ENCODE results near the gene ZMIZ1.

ZMIZ1 gene

GRCh38 chr10:79140085-79140793, 71.5 kb downstream of the ZMIZ1 start:
- Histone ChIP-seq H3K4me2 (ENCODE audit: low read depth, low read length, poor library complexity, severe bottlenecking) (no peak overlapping the region), H3K9me2 (replicated peaks; ENCODE audit: low read depth, low read length) (no peaks in the 10 kb centered on the region), H3K9me3 (ENCODE audit: insufficient read depth, low read depth, low read length) (no peaks in the 10 kb centered on the region), H3K9ac (ENCODE audit: low read depth, low read length, poor library complexity, severe bottlenecking) (peak overlapping the region; percentile 99), H3K36me3 (ENCODE audit: insufficient read depth, low read length) (peaks cover 58% of the 10 kb centered on the region; the same call in 1 of the 2 replicates), H2AFZ (ENCODE audit: low read length) (no peak overlapping the region), H3K4me1 (ENCODE audit: insufficient read depth, low read length, poor library complexity, severe bottlenecking) (peaks cover 96% of the 10 kb centered on the region), H3K4me3 (ENCODE audit: low read length, poor library complexity, severe bottlenecking) (no peak overlapping the region), H4K20me1 (ENCODE audit: insufficient read depth, low read length, poor library complexity, severe bottlenecking) (peaks cover 6% of the 10 kb centered on the region), H3K79me2 (ENCODE audit: insufficient read depth, low read length) (peaks cover 95% of the 10 kb centered on the region), H3K27me3 (ENCODE audit: insufficient read depth, low read length, poor library complexity, severe bottlenecking) (no peaks in the 10 kb centered on the region), H3F3A (ENCODE audit: low read depth) (peaks cover 6% of the 10 kb centered on the region; the same call in 1 of the 2 replicates)
- TF ChIP-seq, protein P1, sequence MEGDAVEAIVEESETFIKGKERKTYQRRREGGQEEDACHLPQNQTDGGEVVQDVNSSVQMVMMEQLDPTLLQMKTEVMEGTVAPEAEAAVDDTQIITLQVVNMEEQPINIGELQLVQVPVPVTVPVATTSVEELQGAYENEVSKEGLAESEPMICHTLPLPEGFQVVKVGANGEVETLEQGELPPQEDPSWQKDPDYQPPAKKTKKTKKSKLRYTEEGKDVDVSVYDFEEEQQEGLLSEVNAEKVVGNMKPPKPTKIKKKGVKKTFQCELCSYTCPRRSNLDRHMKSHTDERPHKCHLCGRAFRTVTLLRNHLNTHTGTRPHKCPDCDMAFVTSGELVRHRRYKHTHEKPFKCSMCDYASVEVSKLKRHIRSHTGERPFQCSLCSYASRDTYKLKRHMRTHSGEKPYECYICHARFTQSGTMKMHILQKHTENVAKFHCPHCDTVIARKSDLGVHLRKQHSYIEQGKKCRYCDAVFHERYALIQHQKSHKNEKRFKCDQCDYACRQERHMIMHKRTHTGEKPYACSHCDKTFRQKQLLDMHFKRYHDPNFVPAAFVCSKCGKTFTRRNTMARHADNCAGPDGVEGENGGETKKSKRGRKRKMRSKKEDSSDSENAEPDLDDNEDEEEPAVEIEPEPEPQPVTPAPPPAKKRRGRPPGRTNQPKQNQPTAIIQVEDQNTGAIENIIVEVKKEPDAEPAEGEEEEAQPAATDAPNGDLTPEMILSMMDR (conservative IDR thresholded peaks at IDR 0.05; ENCODE audit: low read length): no peak
- no peak for TF ChIP-seq EZH2phosphoT487 (IDR thresholded peaks at IDR 0.05; ENCODE audit: borderline replicate concordance)

- Histone ChIP-seq H3K4me2 (ENCODE audit: low read depth, low read length, poor library complexity, severe bottlenecking) (no peak overlapping the region), H3F3A (ENCODE audit: low read depth) (peaks cover 6% of the 10 kb centered on the region; the same call in 1 of the 2 replicates), H3K27me3 (ENCODE audit: insufficient read depth, low read length, poor library complexity, severe bottlenecking) (no peaks in the 10 kb centered on the region), H3K4me1 (ENCODE audit: insufficient read depth, low read length, poor library complexity, severe bottlenecking) (peaks cover 95% of the 10 kb centered on the region), H3K79me2 (ENCODE audit: insufficient read depth, low read length) (peaks cover 95% of the 10 kb centered on the region), H4K20me1 (ENCODE audit: insufficient read depth, low read length, poor library complexity, severe bottlenecking) (peaks cover 6% of the 10 kb centered on the region), H3K9ac (ENCODE audit: low read depth, low read length, poor library complexity, severe bottlenecking) (peak overlapping the region; percentile 99), H2AFZ (ENCODE audit: low read length) (no peak overlapping the region), H3K9me3 (ENCODE audit: insufficient read depth, low read depth, low read length) (no peaks in the 10 kb centered on the region), H3K36me3 (ENCODE audit: insufficient read depth, low read length) (peaks cover 62% of the 10 kb centered on the region; the same call in 1 of the 2 replicates), H3K4me3 (ENCODE audit: low read length, poor library complexity, severe bottlenecking) (no peak overlapping the region), H3K9me2 (replicated peaks; ENCODE audit: low read depth, low read length) (no peaks in the 10 kb centered on the region)
- TF ChIP-seq EZH2phosphoT487 (IDR thresholded peaks at IDR 0.05; ENCODE audit: borderline replicate concordance): no peak
- TF ChIP-seq, protein P1 (conservative IDR thresholded peaks at IDR 0.05; ENCODE audit: low read length): no peak
Measured at GRCh38 chr10:79140855-79141254, 72.1 kb downstream of the ZMIZ1 start.

DNA sequence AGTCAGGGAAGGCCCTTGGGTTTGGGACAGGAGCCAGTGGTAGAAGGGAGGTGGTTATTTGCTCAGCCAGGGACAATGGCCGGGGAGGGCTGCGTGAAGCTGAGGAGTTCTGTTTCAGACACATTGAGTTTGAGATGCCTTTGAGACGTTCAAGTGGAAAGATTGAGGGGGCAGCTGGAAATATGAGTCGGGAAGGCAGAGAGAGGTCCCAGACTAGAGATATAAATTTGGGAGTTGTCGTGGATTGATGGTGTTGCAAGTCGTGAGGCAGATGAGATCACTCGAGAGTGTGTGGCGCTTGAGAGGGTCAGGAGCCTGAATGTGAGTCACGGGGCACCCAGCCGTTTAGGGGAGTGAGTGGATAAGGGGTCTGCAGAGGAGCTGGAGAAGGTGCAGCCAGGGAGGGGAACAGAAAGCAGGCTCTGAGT, 73.3 kb downstream of the ZMIZ1 start:
- Histone ChIP-seq H3K9me3 (ENCODE audit: insufficient read depth, low read depth, low read length) (no peaks in the 10 kb centered on the region), H3K36me3 (ENCODE audit: insufficient read depth, low read length) (peaks cover 68% of the 10 kb centered on the region; the same call in 1 of the 2 replicates), H3K4me3 (ENCODE audit: low read length, poor library complexity, severe bottlenecking) (no peak overlapping the region), H3K4me2 (ENCODE audit: low read depth, low read length, poor library complexity, severe bottlenecking) (no peak overlapping the region), H3K9ac (ENCODE audit: low read depth, low read length, poor library complexity, severe bottlenecking) (peak overlapping the region; percentile 99), H3K9me2 (replicated peaks; ENCODE audit: low read depth, low read length) (no peaks in the 10 kb centered on the region), H3K79me2 (ENCODE audit: insufficient read depth, low read length) (peaks cover 95% of the 10 kb centered on the region), H2AFZ (ENCODE audit: low read length) (no peak overlapping the region), H3K27me3 (ENCODE audit: insufficient read depth, low read length, poor library complexity, severe bottlenecking) (no peaks in the 10 kb centered on the region), H3F3A (ENCODE audit: low read depth) (peaks cover 2% of the 10 kb centered on the region; the same call in 1 of the 2 replicates), H3K4me1 (ENCODE audit: insufficient read depth, low read length, poor library complexity, severe bottlenecking) (peaks cover 95% of the 10 kb centered on the region), H4K20me1 (ENCODE audit: insufficient read depth, low read length, poor library complexity, severe bottlenecking) (peaks cover 6% of the 10 kb centered on the region)
- TF ChIP-seq, protein P1 (conservative IDR thresholded peaks at IDR 0.05; ENCODE audit: low read length): no peak
- no peak for TF ChIP-seq EZH2phosphoT487 (IDR thresholded peaks at IDR 0.05; ENCODE audit: borderline replicate concordance)

All from Loucy (cell line).